Ovary (tissue), 9 donors: ENCODE results near the gene TENM3. TPM values are rescaled to one million over a fixed set of nuclear protein-coding genes. Genes with fewer than 3 reads are reported as not detected.

Experiments used
- DNase-seq, 5 donors: peaks; one replicate each; pipeline ENCODE4 v3.0.0-alpha.2; 2019 to 2020
- H3K27ac ChIP-seq, 2 donors: fragments of 200-600 bp; one replicate each; pipeline versions ENCODE4 v1.5.1 to v1.8.0; 2019 to 2022
- H3K27me3 ChIP-seq: fragments of 200-600 bp; one replicate; pipeline ENCODE4 v1.8.0; 2022
- H3K36me3 ChIP-seq: fragments of 200-600 bp; sonication (generic); one replicate; pipeline ENCODE4 v1.5.1; 2019
- H3K4me1 ChIP-seq: one replicate; pipeline ENCODE4 v1.8.1; 2013; ENCODE audit warnings: mild to moderate bottlenecking, moderate library complexity; ENCODE audit not compliant: insufficient read depth
- H3K4me3 ChIP-seq: fragments of 200-600 bp; sonication (generic); one replicate; pipeline ENCODE4 v1.5.1; 2017
- H3K9me3 ChIP-seq, 2 donors: fragments of 200-600 bp in 1 of 2; sonication (generic) in 1 of 2; one replicate each; pipeline versions ENCODE4 v1.5.1 to v1.8.1; 2013 to 2019; ENCODE audit warnings: mild to moderate bottlenecking in 1 of 2, moderate library complexity in 1 of 2
- CTCF ChIP-seq, 3 donors: fragments of 450-650 bp in 2 of 3; fragments of 200-600 bp in 1 of 3; IDR thresholded peaks; one replicate each; pipeline versions ENCODE4 v1.5.1 to v1.8.0; 2016 to 2022; ENCODE audit warnings: antibody characterized with exemption in 3 of 3, mild to moderate bottlenecking in 1 of 3
- EP300 ChIP-seq: sonication (generic); formaldehyde crosslinking; IDR thresholded peaks from one replicate; pipeline ENCODE4 v1.6.1; 2017; ENCODE audit warnings: antibody characterized with exemption
- POLR2A ChIP-seq: fragments of 450-650 bp; IDR thresholded peaks from one replicate; pipeline ENCODE4 v1.6.1; 2017; ENCODE audit warnings: antibody characterized with exemption, mild to moderate bottlenecking, moderate library complexity
- WGBS, 3 donors: extraction: QIAGEN DNeasy Blood & Tissue Kit in 1 of 3; methylation state at CpG; one replicate each; pipeline versions ENCODE4 v1.1.5 to v1.1.7; 2013 to 2017; 5-methylcytosine and 5-hydroxymethylcytosine counted together
- intact Hi-C, 4 donors: fragments of 100-400 bp; cut with DNase I; formaldehyde crosslinking; loops; one replicate each; pipeline versions ENCODE4 v1.11.0 to v1.15.1; 2022 to 2023
- polyA plus RNA-seq, 2 donors: library from polyadenylated mRNA; stranded (reverse); fragments of 200-250 nt in 1 of 2; fragments of 350-450 nt in 1 of 2; fragmentation: Illumina TruSeq in 1 of 2; extraction: RNeasy Lipid Tissue Mini Kit (QIAGEN cat#74804) in 1 of 2; gene quantifications; one replicate each; pipeline ENCODE4 v1.2.3, GENCODE V29; 2013 to 2014
- total RNA-seq, 7 donors: library from RNA; depleted of rRNA in 2 of 7; stranded (reverse); fragments of >200 nt in 2 of 7; fragmentation: NEBNext Ultra II Directional in 3 of 7; extraction: Animal tissue kit (Norgen Biotek cat#: 25700) in 3 of 7; gene quantifications; one replicate each; pipeline versions ENCODE4 v1.1.0 to v1.2.4, GENCODE V29; 2016 to 2023
- donor health status: DM: no; HTN: no; CAD: no; lungs with moderate emphysema.
- donor health status: DM: no; HTN: no; CAD: no.
- donor health status: Bipolar disorder and iron deficiency.
- donor health status: DM: yes; HTN: yes; CAD: no.
- donor health status: DM: no; HTN: no; CAD: no.
- donor health status: DM: yes; HTN: yes; CAD: no.

Gene TENM3
- total and polyA plus RNA-seq, 9 donors = 0.82 to 16.1 (median 5.7) TPM

- Histone ChIP-seq H3K27me3 (no peaks in the 10 kb centered on the region), H3K4me3 (no peak overlapping the region), H3K4me1 (peaks cover 1% of the 10 kb centered on the region), H3K9me3 (no peaks in the 10 kb centered on the region), H3K36me3 (no peaks in the 10 kb centered on the region), H3K27ac (no peak overlapping the region)
- DNase-seq = no peak
- intact Hi-C loops = no loop called here
- 93 to 96% (median 94%) methylated on average over 10 of the region's 10 CpGs for WGBS, 3 donors
- no peak for TF ChIP-seq EP300
- TF ChIP-seq CTCF (IDR thresholded peaks at IDR 0.05) = no peak
- TF ChIP-seq POLR2A = no peak
Measured at GRCh38 chr4:182324282-182324681, 81.1 kb downstream of the TENM3 start.

DNA sequence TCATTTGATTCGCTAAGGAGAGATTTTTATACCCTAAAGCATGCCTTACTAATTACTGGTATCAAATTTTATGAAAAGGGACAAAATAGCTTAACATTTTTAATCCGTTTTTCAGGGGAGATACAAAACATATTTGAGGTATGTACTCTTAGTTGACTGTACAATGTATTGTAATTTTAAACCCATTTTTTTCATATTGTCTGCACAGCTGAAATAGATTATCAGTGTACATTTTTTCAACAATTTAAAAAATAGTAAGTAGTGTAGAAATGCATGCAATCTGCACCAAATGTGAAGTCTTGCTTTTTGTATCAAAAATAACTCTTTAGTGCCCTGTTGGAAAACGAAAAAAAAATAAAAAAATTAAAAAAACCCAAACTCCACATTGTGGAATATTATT is 82.2 kb downstream of the TENM3 start:
- TF ChIP-seq POLR2A = no peak
- no peak for TF ChIP-seq CTCF (IDR thresholded peaks at IDR 0.05)
- TF ChIP-seq EP300 = no peak

DNA sequence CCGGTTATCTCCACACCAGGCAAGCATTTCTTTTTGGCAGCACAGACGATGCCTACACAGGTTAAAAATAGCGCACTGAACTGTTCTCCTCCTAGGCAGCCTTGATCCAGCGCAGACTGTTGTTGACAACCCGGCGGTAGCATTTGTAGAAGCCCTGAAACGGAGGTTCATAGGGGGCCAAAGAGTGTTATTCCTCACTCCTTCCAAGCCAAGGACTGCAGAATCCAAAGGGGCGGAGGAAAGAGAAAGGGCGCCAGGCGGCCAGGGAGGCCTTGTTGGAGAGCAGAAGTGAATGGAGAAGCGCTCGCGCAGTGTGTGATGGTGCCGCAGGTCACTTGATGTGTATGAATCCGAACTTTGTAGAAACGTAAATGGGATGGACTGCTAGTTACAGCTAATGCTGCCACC is 82.7 kb downstream of the TENM3 start:
- H3K9me3 ChIP-seq = no peaks in the 10 kb centered on the region
- H3K36me3 ChIP-seq = no peaks in the 10 kb centered on the region
- 16 to 58% (median 25%) methylated on average over 16 of the region's 16 CpGs for WGBS, 3 donors
- peak in 4 of 5 donors; percentile 25 to 57 (median 45) for DNase-seq
- intact Hi-C loops = no loop called here
- H3K27ac ChIP-seq = no peak overlapping the region
- H3K4me1 ChIP-seq = peaks cover 1% of the 10 kb centered on the region
- TF ChIP-seq CTCF (IDR thresholded peaks at IDR 0.05) (no peak), EP300 (no peak)
- H3K27me3 ChIP-seq = no peaks in the 10 kb centered on the region
- no peak overlapping the region for H3K4me3 ChIP-seq

More for the DNA sequence above, 82.2 kb downstream of the TENM3 start:
- H3K4me3 ChIP-seq = no peak overlapping the region
- no peaks in the 10 kb centered on the region for H3K27me3 ChIP-seq
- H3K9me3 ChIP-seq = no peaks in the 10 kb centered on the region
- peaks cover 1% of the 10 kb centered on the region for H3K4me1 ChIP-seq
- H3K27ac ChIP-seq = no peak overlapping the region
- intact Hi-C loops = no loop called here
- no peaks in the 10 kb centered on the region for H3K36me3 ChIP-seq
- DNase-seq = no peak
- 21 to 40% (median 28%) methylated on average over 3 of the region's 3 CpGs for WGBS, 3 donors

GRCh38 chr4:182328505-182328904 is 85.3 kb downstream of the TENM3 start:
- no peak overlapping the region for H3K4me3 ChIP-seq
- no peak overlapping the region for H3K27ac ChIP-seq
- intact Hi-C loops = no loop called here
- no peak for TF ChIP-seq EP300
- TF ChIP-seq POLR2A = no peak
- no peak for TF ChIP-seq CTCF (IDR thresholded peaks at IDR 0.05)
- no peaks in the 10 kb centered on the region for H3K36me3 ChIP-seq
- H3K9me3 ChIP-seq = no peaks in the 10 kb centered on the region
- H3K27me3 ChIP-seq = no peaks in the 10 kb centered on the region
- peaks cover 1% of the 10 kb centered on the region for H3K4me1 ChIP-seq
- WGBS, 3 donors = 24 to 58% (median 34%) methylated on average over 7 of the region's 7 CpGs
- DNase-seq = no peak
